ENCODE results near the gene MTHFD1L.
"Not testable (repeated sequence)": the region's sequence is repeated elsewhere in the genome, so short reads cannot be mapped to it uniquely, and the experiment has no call there.

MTHFD1L gene

GRCh38 chr6:151123641-151124040, 258.1 kb downstream of the MTHFD1L start:
- not testable (repeated sequence) for DNase-seq (ENCODE audit: low spot score)

DNA sequence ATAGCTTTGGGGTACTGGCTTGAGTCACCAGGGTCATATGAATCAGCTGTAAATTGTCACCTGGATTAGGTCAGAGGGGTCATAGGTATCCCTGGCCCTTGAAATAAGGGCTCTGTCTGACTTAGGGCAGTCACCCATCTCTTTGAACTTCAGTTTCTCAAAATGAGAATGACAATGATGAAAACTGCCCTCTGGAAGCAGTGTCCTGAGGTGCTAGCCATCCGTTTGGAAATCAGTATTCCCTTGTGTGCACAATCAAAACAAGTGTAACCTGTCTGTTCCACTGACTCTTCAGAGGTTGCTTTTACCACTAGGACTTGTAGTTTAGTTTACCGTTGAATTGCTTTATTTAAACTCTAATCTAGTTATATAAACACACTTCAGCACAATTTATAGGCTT, 259.7 kb downstream of the MTHFD1L start:
- not testable (repeated sequence) for DNase-seq (ENCODE audit: low spot score)

- not testable (repeated sequence) for DNase-seq (ENCODE audit: low spot score)
Observed at GRCh38 chr6:151125651-151126416, 260.3 kb downstream of the MTHFD1L start.

DNA sequence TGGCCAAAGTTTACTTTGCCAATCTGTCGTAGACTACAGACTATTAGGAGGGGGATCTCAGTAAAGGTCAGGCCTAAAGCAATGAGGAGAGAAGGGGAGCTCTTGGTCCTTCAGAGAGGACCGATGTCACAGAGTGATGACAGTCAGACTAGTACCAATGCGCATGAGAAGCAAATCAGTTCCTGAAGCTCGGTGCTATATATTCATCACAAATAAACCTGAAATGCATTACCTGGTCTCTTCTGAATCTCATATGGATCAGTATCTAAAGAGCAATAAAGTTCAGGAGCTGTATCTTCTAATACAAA, 260.9 kb downstream of the MTHFD1L start:
- DNase-seq (ENCODE audit: low spot score): not testable (repeated sequence)

GRCh38 chr6:151127133-151127798, 261.8 kb downstream of the MTHFD1L start:
- not testable (repeated sequence) for DNase-seq (ENCODE audit: low spot score)

DNA sequence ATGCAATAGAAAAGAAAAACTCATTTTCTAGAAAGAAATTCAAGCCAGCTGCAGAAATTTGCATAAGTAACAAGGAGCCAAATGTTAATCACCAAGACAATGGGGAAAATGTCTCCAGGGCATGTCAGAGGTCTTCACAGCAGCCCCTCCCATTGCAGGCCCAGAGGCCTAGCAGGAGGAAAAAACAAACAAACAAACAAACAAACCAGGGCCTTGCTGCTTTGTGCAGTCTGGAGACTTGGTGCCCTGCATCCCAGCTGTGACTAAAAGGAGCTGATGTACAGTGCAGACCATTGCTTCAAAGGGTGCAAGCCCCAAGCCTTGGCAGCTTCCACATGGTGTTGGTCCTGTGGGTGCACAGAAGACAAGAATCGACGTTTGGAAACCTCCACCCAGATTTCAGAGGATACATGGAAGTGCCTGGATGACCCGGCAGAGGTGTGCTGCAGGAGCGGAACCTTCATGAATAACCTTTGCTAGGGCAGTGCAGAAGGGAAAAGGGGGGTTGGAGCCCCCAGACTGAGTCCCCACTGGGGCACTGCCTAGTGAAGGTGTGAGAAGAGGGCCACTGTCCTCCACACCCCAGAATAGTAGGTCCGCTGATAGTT, 263.4 kb downstream of the MTHFD1L start:
- no peak for DNase-seq (ENCODE audit: low spot score)

DNA sequence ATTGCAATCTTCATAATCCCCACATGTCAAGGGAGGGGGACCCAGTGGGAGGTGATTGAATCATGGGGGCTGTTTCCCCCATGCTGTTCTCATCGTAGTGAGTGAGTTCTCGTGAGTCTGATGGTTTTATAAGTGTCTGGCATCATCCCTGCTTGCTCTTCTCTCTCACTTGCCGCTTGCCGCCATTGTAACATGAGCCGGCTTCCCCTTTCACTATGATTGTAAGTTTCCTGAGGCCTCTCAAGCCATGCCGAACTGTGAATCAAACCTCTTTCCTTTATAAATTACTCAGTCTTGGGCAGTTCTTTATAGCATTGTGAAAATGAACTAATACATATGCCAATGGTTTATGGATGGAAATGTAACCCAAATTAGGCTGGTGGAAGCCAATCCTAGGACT, 264.8 kb downstream of the MTHFD1L start:
- no peak for DNase-seq (ENCODE audit: low spot score)

DNA sequence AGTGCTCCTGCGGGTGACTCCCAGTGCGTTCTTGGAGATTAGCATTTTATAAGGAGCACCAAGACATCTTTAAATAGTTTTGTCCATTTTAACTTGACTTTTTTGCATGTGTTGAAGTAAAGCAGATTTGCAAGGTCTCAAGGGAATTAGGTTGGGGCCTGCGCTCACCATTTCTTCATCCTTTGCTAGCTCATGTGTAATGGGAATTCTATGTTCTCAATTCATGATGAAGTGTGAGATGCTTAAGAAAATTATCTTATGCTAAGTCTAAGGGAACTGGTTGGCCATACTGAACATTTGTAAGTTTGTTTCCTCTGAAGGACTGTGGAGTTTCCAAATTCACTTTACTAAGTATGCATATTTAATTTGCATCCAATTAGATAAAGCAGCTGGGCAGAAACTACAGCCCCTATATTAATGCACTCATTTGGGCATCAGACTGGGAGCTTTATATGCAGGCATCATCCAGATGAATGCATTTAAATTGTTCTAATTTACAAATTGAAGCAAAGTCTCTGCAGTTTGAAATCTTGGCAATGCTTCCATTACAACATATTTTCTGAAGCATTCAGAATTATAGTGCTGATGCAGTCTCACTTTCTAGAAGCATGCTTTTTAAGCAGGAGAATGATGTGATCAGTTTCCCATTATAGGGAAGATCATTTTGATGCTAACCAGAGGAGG, 266.0 kb downstream of the MTHFD1L start:
- DNase-seq (ENCODE audit: low spot score): no peak

DNA sequence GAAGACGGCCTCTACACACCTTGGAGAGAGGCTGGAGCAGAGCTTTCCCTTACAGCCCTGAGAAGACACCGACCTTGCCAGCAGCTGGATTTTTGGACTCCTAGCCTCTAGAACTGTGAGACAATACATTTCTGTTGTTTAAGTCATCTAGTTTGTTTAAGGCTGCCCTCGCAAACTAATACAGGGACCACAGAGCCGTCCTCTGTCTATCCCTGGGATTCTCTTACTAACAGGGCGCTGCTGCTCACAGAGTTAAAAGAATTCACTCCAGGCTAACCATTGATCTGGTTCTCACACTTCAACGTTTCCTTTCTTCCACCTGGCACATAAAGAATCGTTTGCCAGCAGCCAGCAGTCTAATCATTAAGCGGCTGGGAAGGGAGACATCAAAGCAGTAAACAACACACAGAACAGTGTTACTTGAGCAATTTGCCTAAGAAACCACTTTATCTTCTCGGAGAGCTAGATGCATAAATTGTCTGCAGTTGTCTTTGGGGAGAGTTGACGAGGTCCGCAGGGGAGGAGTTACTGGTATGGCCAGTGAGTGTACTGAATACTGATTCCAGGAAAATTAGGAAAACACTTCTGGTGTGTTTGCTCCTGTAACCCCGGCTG, 270.7 kb downstream of the MTHFD1L start:
- no peak for DNase-seq (ENCODE audit: low spot score)

DNA sequence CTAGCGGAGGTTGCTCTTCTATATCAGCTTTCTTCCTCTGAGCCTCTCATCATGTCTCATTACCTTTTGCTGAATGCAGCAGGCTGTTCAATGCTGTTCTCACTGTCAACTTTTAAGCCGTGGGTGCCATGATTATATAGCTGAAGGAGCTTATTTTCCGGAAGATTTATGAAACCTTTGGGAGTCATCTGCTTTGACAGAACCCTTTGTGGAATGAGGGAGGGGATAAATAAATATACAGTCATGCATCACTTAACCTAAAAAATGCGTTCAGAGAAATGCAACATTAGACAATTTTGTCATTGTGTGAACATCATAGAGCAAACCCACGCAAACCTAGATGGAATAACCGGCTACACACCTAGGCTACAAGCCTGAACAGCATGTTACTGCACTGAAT, 272.0 kb downstream of the MTHFD1L start:
- no peak for DNase-seq (ENCODE audit: low spot score)

- no peak for DNase-seq (ENCODE audit: low spot score)
Observed at GRCh38 chr6:151139524-151139923, 274.0 kb downstream of the MTHFD1L start.

DNA sequence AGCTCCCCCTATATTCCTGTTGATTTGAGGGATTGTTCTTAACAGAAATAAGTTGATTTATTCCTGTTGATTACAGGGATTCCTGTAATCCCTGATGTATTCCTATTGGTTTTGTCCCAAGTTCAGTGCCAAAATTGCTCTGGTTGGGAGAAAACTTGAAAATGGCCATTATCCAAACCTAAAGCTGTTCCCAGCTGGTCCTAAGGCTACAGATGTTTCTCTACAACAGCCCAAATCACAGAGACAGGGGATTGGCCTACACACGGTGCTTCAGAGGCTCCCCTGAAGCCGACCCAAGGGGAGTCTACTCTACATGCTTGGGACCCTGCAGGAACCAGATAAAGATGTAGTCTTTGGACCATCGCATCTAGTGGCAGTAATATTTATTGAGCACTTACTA, 275.3 kb downstream of the MTHFD1L start:
- DNase-seq (ENCODE audit: low spot score): no peak

GRCh38 chr6:151141685-151142084, 276.2 kb downstream of the MTHFD1L start:
- DNase-seq (ENCODE audit: low spot score): no peak

- no peak for DNase-seq (ENCODE audit: low spot score)
Observed at GRCh38 chr6:151142676-151143075, 277.2 kb downstream of the MTHFD1L start.

GRCh38 chr6:151143337-151143736, 277.8 kb downstream of the MTHFD1L start:
- no peak for DNase-seq (ENCODE audit: low spot score)

GRCh38 chr6:151143806-151144205, 278.3 kb downstream of the MTHFD1L start:
- DNase-seq (ENCODE audit: low spot score): no peak

DNA sequence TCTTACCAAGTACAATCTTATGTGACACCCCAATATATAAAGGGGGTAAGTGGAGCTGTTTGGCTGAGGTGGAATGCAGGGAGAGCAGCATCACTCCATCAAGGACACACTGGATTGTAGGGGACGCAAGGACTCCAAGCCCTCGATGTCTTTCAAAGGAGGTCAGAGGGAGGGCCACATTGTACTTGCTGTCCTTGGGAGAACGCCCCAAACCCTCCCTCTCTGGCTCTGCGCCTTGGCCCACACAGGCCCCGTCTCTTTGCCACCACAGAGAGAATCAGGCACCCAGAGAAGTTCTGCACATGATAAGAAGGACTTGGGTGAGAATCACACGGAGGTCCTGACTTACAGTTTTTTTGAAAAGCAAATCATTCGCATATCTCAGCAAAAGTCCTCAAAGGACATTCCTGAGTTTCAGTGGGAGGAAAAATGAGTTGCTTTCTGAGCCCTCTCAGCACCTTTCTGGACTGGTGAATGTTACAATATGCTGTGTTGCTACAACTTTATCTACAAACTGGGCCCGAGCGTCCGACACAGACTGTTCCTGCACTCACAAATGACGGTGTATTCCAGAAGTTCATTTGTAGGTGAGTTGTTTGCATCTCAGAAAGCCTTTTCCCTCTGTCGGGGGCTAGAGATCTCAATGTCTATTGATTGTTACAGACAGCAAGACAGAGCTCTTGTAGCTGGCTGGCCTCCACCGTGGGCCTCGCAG, 281.8 kb downstream of the MTHFD1L start:
- no peak for DNase-seq (ENCODE audit: low spot score)

DNA sequence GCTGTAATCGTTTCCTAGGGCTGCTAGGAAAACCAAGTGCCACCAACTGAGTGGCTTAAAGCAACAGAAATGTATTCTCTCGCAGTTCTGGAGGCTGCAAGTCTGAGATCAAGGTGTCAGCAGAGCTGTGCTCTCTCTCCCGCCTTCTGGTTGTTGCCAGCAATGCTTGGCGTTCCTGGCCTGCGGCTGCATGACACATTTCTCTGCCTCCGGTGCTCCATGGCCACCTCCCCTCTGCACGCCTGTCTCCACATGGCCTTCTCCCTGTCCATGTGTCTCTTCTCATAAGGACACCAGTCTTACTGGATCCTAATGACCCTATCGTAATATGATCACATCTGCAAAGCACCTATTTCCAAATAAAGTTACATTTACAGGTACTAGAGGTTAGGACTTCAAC, 282.6 kb downstream of the MTHFD1L start:
- DNase-seq (ENCODE audit: low spot score): no peak

GRCh38 chr6:151149793-151150192, 284.3 kb downstream of the MTHFD1L start:
- no peak for DNase-seq (ENCODE audit: low spot score)

Data from CD4-positive, alpha-beta T cell treated with Interleukin-6 at 100 ng/mL for 8 hours (primary cell).